SK-N-MC (cell line): ENCODE measurements around the gene PRR18.

Source experiments
- DNase-seq: peaks from one replicate; pipeline ENCODE4 v3.0.0-alpha.2; 2011; ENCODE audit warnings: low read depth, low spot score
- H3K27ac ChIP-seq: fragments of 200-600 bp; sonication (generic); 2 replicates; pipeline ENCODE4 v1.5.1; 2016; ENCODE audit warnings: mixed run types
- H3K36me3 ChIP-seq: fragments of 200-600 bp; sonication (generic); 2 replicates; pipeline ENCODE4 v1.6.1; 2017; ENCODE audit warnings: antibody characterized with exemption, low read length, mixed read lengths; ENCODE audit not compliant: insufficient read depth
- H3K4me3 ChIP-seq: fragments of 200-600 bp; sonication (generic); 2 replicates; pipeline ENCODE4 v1.5.1; 2016
- H3K9ac ChIP-seq: fragments of 200-600 bp; sonication (generic); 2 replicates; pipeline ENCODE4 v1.8.0; 2017; ENCODE audit warnings: mixed run types, mixed read lengths; ENCODE audit not compliant: insufficient read length
- H3K9me3 ChIP-seq: fragments of 200-600 bp; sonication (generic); 2 replicates; pipeline ENCODE4 v1.6.1; 2017; ENCODE audit warnings: low read depth, mild to moderate bottlenecking, antibody characterized with exemption, low read length, moderate library complexity, mixed read lengths
- EZH2 ChIP-seq: fragments of 200-600 bp; sonication (generic); IDR thresholded peaks from one replicate; pipeline ENCODE4 v1.6.1; 2017; ENCODE audit warnings: antibody characterized with exemption
- FOXP2 ChIP-seq: optimal IDR thresholded peaks from 2 replicates; pipeline ENCODE3; 2011; ENCODE audit warnings: mild to moderate bottlenecking, moderate library complexity; ENCODE audit not compliant: insufficient read depth; ENCODE audit errors: extremely low read length, control extremely low read depth
- POLR2AphosphoS5 ChIP-seq: IDR thresholded peaks from 2 replicates; pipeline ENCODE4 v1.6.1; 2012; ENCODE audit warnings: mild to moderate bottlenecking, low read depth, low read length, borderline replicate concordance

Gene PRR18, protein sequence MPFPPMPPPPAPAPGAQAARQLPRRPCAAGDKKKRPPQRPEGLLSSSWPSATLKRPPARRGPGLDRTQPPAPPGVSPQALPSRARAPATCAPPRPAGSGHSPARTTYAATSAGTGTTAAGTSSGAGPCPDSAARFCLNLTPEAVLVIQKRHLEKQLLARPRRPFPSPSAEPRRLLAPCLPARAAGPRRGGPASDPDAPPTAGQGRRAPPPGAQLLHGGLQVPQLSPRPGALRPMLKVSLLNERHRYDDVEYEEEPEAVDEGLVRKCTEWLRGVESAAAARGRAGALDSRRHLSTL

DNA sequence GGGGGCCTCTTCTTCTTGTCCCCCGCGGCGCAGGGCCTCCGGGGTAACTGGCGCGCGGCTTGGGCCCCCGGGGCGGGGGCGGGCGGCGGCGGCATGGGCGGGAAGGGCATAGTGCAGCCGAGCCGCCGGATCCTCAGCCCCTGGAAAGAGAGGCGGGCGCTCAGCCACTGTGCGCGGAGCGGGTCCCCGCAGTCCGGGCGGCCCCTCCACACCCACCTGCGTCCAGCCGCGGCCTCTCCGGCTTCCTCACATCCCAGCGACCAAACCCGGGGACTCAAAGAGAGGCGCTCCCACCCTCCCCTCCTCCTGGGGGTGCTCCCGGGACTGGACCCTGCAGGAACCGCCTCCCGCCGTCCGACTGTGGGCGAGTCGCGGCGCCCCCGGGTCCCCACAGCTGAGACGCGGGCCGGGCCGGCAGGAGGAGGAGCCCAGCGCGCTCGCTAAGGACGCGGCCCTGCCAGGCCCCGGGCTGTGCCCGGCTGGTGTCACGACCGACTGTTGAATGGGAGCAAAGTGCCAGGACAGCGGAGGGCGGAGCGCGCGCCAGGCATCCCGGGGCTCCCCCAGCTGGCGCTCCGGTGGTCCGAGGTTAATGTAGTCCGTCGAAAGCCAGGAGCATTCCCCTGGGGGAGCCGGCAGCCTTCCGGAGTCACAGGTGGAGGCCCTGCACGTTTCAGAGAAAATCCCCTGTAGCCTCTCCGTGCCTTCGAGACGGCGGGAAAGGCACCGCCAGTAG, at the start of gene PRR18:
PRR18 (minus strand) TSS at position 360 of the 736 bp plus-strand sequence; CDS start at position 110, 250 bp downstream.
- no peak within 1 kb of the TSS for H3K4me3 ChIP-seq

DNA sequence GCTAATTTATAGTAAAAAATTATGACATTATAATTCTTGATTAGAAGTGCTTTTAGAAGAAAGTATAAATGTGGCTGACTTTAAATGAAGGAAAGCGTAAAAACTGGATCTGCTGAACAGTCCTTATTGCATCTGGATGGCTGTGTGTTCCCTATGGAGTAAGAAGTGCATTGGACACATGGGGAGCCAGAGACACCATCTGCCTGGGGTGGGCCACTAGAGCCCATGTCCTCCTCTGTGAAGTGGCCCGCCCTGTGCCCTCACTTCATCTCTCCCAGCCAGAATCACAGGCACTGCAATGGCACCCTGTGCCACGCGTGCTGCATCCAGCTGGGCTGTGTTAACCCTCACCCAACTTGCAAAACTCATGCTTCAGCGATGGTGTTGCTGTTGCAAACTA, 47.4 kb upstream of the PRR18 start:
- no peak overlapping the region for H3K4me3 ChIP-seq
- H3K36me3 ChIP-seq, result no peaks in the 10 kb centered on the region
- H3K27ac ChIP-seq, result no peak overlapping the region
- no peak overlapping the region for H3K9ac ChIP-seq
- DNase-seq, result no peak
- H3K9me3 ChIP-seq, result no peaks in the 10 kb centered on the region
- no peak for TF ChIP-seq POLR2AphosphoS5
- TF ChIP-seq FOXP2, result no peak
- TF ChIP-seq EZH2, result no peak

More for the DNA sequence above, at the start of gene PRR18:
- Histone ChIP-seq H3K27ac (no peak within 1 kb of the TSS), H3K36me3 (no peaks in the 10 kb centered on the region), H3K9me3 (no peaks in the 10 kb centered on the region), H3K9ac (no peak within 1 kb of the TSS)
- TF ChIP-seq FOXP2 (no peak), POLR2AphosphoS5 (no peak), EZH2 (no peak)
- DNase-seq, result no peak

DNA sequence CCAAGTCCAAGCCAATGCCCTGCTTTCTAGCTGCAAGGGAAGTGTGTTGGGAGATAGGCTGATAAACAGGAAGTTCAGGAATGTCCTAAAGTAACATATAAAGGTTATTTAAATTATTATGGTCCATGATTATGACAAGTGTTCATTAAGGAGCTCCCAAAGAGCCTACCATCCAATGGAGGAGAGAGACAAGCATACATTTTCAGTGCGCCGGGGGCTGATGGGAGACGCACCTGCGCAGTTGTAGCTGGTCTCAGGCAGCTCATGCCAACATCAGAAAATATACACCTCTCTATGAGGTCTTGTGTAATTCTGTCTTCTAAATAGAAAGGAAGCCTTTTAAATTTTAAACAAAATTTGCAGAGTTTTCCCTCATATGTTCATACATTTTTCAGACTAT, 46.8 kb upstream of the PRR18 start:
- no peak for DNase-seq

DNA sequence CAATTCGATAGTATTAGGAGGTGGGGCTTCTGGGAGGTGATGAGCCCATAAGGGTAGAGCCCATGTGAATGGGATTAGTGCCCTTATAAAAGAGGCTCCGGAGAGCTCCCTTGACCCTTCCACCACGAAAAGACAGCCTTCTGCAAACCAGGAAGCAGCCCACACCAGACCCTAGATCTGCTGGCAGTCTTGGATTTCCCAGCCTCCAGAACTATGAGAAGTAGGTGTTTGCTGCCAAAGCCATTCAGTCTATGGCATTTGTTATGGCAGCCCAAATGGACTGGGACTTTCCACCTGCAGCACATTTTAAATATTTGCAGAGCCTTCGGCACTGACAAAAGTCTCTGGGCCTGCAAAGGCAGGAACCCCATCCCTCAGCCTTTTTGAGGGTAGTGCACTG, 46.0 kb upstream of the PRR18 start:
- no peak for DNase-seq
- TF ChIP-seq POLR2AphosphoS5 (no peak), FOXP2 (no peak), EZH2 (no peak)
- H3K9me3 ChIP-seq, result no peaks in the 10 kb centered on the region
- H3K4me3 ChIP-seq, result no peak overlapping the region
- H3K27ac ChIP-seq, result no peak overlapping the region
- H3K9ac ChIP-seq, result no peak overlapping the region
- no peaks in the 10 kb centered on the region for H3K36me3 ChIP-seq

More for the DNA sequence above, 46.8 kb upstream of the PRR18 start:
- Histone ChIP-seq H3K27ac (no peak overlapping the region), H3K9me3 (no peaks in the 10 kb centered on the region), H3K4me3 (no peak overlapping the region), H3K9ac (no peak overlapping the region), H3K36me3 (no peaks in the 10 kb centered on the region)
- TF ChIP-seq EZH2 (no peak), POLR2AphosphoS5 (no peak), FOXP2 (no peak)

DNA sequence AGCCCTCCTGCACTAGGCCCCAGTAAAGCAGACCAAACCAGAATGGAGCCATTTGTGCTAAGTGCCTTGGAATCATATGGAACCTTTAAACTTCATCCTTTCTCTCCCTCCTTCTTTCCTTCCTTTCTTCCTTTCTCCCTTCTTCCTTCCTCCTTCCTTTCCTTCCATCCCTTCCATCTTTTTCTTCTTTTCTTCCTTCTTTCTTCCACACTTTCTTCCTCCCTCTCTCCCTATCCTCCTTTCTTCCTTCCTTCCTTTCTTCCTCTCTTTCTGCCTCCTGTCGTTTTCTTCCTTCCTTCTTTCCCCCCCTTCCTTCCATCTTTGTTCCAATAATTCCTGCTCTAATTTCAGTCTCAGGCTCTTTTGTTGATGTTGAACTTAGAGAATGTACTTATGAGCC, 45.3 kb upstream of the PRR18 start:
- Histone ChIP-seq H3K27ac (no peak overlapping the region), H3K36me3 (no peaks in the 10 kb centered on the region), H3K4me3 (no peak overlapping the region), H3K9me3 (no peaks in the 10 kb centered on the region), H3K9ac (no peak overlapping the region)
- no peak for DNase-seq
- TF ChIP-seq POLR2AphosphoS5 (no peak), EZH2 (no peak), FOXP2 (no peak)

DNA sequence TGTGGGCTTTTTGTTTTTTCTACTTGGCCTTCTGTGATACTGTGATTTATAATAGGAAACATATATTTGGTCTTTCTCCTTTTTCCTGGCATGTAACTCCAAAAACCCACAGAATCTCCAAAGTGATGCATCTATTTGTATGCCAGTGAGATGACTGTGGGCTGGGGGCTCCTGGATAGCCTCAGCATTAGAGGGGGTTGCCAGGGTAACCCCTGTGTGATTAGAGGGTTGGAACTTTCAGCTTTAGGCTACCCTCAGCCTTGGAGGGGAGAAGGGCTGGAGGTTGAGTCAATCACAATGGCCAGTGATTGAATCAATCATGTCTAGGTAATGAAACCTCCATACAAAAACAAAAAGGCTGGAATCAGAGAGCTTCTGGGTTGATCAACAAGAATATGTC, 44.7 kb upstream of the PRR18 start:
- no peaks in the 10 kb centered on the region for H3K36me3 ChIP-seq
- no peak overlapping the region for H3K9ac ChIP-seq
- no peak for DNase-seq
- no peak for TF ChIP-seq FOXP2
- TF ChIP-seq EZH2, result no peak
- no peak for TF ChIP-seq POLR2AphosphoS5
- H3K27ac ChIP-seq, result no peak overlapping the region
- no peaks in the 10 kb centered on the region for H3K9me3 ChIP-seq
- H3K4me3 ChIP-seq, result no peak overlapping the region

DNA sequence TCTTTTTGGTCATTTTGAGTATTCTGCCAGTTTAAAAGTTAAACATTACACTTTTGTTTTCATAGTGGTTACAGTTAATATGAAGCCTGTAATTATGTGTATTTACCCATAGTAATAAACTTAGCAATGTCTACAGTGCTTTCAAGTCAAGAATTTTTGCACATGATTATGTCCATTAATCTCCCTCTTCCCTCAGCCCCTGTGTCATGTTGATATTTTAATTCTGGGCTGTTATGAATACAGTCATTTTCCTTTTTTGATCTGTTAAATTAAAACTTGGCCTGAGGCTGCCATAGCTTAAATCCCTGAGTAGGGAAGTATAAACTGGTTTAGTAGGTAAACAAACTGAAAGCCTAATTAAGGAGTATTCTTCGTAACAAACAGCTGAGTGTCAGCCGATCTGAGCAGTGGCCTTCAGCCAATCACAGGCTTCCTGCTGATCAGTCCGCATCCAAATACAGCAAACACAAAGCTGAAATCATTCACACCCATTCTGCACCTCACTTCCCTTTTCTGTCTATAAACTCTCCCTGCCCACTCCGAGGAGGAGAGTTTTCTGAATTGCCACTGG, 43.6 kb upstream of the PRR18 start:
- no peak overlapping the region for H3K9ac ChIP-seq
- no peaks in the 10 kb centered on the region for H3K36me3 ChIP-seq
- no peaks in the 10 kb centered on the region for H3K9me3 ChIP-seq
- TF ChIP-seq EZH2 (no peak), POLR2AphosphoS5 (no peak), FOXP2 (no peak)
- DNase-seq, result no peak
- H3K27ac ChIP-seq, result no peak overlapping the region
- H3K4me3 ChIP-seq, result no peak overlapping the region

DNA sequence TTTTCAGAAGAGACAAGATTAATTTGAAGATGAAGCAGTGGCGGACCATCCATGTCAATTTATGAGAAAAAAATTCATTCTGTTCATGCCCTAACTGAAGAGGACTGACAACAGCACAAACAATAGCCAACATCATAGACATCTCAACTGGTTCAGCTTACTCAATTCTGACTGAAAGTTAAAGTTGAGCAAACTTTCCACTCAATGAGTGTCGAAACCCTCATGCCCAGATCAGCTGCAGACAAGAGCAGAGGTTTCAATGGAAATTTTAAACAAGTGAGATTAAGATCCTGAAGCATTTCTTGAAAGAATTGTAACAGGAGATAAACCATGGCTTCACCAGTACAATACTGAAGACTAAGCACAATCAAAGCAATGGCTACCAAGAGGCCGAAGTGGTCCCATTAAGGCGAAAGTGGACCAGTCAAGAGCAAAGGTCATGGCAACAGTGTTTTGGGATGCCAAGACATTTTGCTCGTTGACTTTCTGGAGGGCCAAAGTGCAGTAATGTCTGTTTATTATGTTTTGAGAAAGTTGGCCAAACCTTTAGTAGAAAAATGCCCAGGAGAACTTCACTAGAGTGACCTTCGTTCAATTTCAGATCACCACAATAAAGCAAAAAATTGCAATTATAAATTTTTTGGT, 40.2 kb upstream of the PRR18 start:
- H3K27ac ChIP-seq, result no peak overlapping the region
- DNase-seq, result no peak
- no peak for TF ChIP-seq FOXP2
- TF ChIP-seq EZH2, result no peak
- no peak for TF ChIP-seq POLR2AphosphoS5

More for the DNA sequence above, 40.2 kb upstream of the PRR18 start:
- Histone ChIP-seq H3K36me3 (no peaks in the 10 kb centered on the region), H3K9me3 (no peaks in the 10 kb centered on the region), H3K4me3 (no peak overlapping the region), H3K9ac (no peak overlapping the region)
